Uterus (tissue), 2 donors: Measurements from ENCODE around the gene KCNJ10.

Experiments used
- CTCF ChIP-seq, 4 experiments: fragments of 200-600 bp in 2 of 4; fragments of 450-650 bp in 2 of 4; sonication (generic) in 2 of 4; IDR thresholded peaks; one replicate each; pipeline ENCODE4 v1.5.1; 2016 to 2019; ENCODE audit warnings: antibody characterized with exemption in 4 of 4, mild to moderate bottlenecking in 2 of 4, moderate library complexity in 1 of 4
- POLR2A ChIP-seq, 2 donors: fragments of 450-650 bp; IDR thresholded peaks; one replicate each; pipeline ENCODE4 v1.6.1; 2016; ENCODE audit warnings: antibody characterized with exemption in 2 of 2, mild to moderate bottlenecking in 1 of 2, moderate library complexity in 1 of 2

- TF ChIP-seq CTCF (IDR thresholded peaks at IDR 0.05) (no peak), POLR2A (IDR thresholded peaks at IDR 0.05) (no peak)
These were observed 107.8 kb downstream of the KCNJ10 start for GRCh38 chr1:159962176-159962575.
